ENCODE measurements around the gene CTNNA2. TPM values are rescaled to one million over a fixed set of nuclear protein-coding genes. Genes with fewer than 3 reads are reported as not detected.

CTNNA2 gene
- polyA plus RNA-seq, 1 of the 3 experiments (the other 2 are of a cell fraction): 0.30 TPM

DNA sequence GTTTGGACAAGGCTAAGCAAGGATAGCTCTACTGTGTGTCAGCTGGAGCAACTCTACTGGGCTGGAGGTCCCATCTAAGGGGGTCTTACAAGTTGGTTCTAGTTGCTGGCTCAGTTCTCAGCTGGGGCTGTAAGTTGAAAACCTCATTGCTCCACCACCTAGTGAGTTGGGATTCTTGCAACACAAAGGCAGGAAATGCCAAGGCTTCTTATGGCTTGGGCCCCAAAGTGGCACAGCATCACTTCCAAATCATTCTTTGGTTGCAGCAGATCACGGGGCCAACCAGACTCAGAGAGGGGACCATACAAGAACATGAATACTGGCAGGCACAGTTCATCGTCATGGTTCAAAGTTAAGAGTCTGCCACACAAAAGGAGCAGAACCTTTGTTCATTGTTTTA, 459.0 kb downstream of the CTNNA2 start:
- Histone ChIP-seq H4K20me1 (ENCODE audit: insufficient read depth) (no peaks in the 10 kb centered on the region), H3K4me1 (ENCODE audit: control insufficient read depth in 1 of 2, insufficient read depth in 2 of 2, low read depth in 1 of 2, low read length in 1 of 2) (no peaks in the 10 kb centered on the region), H3K9me3 (no peaks in the 10 kb centered on the region), H3K79me2 (ENCODE audit: insufficient read depth) (no peaks in the 10 kb centered on the region), H3K9me2 (no peaks in the 10 kb centered on the region), H2AFZ (ENCODE audit: low read depth) (no peak overlapping the region), H3K27ac (ENCODE audit: low read depth in 2 of 2, low read length in 1 of 2) (no peak overlapping the region), H3K27me3 (ENCODE audit: insufficient read depth) (no peaks in the 10 kb centered on the region), H3K36me3 (replicated peaks in 1 of 2; ENCODE audit: control insufficient read depth in 1 of 2, insufficient read depth in 2 of 2, low read length in 1 of 2) (no peaks in the 10 kb centered on the region), H3K4me3 (ENCODE audit: low read depth in 2 of 2, low read length in 1 of 2) (no peak overlapping the region), H3K4me2 (no peak overlapping the region), H3F3A (replicated peaks; ENCODE audit: insufficient read depth) (no peaks in the 10 kb centered on the region), H3K9ac (no peak overlapping the region)
- POLR2A ChIA-PET: no interaction called here
- DNase-seq: no peak
- 50% methylated on average over 2 of the region's 2 CpGs for WGBS (ENCODE audit: low lambda C conversion rate)
- no peak for TF ChIP-seq GABPA (IDR thresholded peaks at IDR 0.05; ENCODE audit: low read depth)
- TF ChIP-seq TEAD4 (IDR thresholded peaks at IDR 0.05; ENCODE audit: borderline replicate concordance, insufficient read depth): no peak
- TF ChIP-seq SMC3 (IDR thresholded peaks at IDR 0.05; ENCODE audit: low read depth, low read length): no peak
- TF ChIP-seq, protein P1, sequence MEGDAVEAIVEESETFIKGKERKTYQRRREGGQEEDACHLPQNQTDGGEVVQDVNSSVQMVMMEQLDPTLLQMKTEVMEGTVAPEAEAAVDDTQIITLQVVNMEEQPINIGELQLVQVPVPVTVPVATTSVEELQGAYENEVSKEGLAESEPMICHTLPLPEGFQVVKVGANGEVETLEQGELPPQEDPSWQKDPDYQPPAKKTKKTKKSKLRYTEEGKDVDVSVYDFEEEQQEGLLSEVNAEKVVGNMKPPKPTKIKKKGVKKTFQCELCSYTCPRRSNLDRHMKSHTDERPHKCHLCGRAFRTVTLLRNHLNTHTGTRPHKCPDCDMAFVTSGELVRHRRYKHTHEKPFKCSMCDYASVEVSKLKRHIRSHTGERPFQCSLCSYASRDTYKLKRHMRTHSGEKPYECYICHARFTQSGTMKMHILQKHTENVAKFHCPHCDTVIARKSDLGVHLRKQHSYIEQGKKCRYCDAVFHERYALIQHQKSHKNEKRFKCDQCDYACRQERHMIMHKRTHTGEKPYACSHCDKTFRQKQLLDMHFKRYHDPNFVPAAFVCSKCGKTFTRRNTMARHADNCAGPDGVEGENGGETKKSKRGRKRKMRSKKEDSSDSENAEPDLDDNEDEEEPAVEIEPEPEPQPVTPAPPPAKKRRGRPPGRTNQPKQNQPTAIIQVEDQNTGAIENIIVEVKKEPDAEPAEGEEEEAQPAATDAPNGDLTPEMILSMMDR (IDR thresholded peaks at IDR 0.05): no peak
- no peak for TF ChIP-seq MXI1 (IDR thresholded peaks at IDR 0.05; ENCODE audit: low read depth, low read length)
- TF ChIP-seq, protein P2, sequence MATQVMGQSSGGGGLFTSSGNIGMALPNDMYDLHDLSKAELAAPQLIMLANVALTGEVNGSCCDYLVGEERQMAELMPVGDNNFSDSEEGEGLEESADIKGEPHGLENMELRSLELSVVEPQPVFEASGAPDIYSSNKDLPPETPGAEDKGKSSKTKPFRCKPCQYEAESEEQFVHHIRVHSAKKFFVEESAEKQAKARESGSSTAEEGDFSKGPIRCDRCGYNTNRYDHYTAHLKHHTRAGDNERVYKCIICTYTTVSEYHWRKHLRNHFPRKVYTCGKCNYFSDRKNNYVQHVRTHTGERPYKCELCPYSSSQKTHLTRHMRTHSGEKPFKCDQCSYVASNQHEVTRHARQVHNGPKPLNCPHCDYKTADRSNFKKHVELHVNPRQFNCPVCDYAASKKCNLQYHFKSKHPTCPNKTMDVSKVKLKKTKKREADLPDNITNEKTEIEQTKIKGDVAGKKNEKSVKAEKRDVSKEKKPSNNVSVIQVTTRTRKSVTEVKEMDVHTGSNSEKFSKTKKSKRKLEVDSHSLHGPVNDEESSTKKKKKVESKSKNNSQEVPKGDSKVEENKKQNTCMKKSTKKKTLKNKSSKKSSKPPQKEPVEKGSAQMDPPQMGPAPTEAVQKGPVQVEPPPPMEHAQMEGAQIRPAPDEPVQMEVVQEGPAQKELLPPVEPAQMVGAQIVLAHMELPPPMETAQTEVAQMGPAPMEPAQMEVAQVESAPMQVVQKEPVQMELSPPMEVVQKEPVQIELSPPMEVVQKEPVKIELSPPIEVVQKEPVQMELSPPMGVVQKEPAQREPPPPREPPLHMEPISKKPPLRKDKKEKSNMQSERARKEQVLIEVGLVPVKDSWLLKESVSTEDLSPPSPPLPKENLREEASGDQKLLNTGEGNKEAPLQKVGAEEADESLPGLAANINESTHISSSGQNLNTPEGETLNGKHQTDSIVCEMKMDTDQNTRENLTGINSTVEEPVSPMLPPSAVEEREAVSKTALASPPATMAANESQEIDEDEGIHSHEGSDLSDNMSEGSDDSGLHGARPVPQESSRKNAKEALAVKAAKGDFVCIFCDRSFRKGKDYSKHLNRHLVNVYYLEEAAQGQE (IDR thresholded peaks at IDR 0.05; ENCODE audit: low read depth, low read length): no peak
- TF ChIP-seq, protein P3, sequence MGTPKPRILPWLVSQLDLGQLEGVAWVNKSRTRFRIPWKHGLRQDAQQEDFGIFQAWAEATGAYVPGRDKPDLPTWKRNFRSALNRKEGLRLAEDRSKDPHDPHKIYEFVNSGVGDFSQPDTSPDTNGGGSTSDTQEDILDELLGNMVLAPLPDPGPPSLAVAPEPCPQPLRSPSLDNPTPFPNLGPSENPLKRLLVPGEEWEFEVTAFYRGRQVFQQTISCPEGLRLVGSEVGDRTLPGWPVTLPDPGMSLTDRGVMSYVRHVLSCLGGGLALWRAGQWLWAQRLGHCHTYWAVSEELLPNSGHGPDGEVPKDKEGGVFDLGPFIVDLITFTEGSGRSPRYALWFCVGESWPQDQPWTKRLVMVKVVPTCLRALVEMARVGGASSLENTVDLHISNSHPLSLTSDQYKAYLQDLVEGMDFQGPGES (IDR thresholded peaks at IDR 0.05; ENCODE audit: low read depth, low read length): no peak
- no peak for TF ChIP-seq RFX5 (IDR thresholded peaks at IDR 0.05; ENCODE audit: low read length)
- TF ChIP-seq POLR2AphosphoS5 (IDR thresholded peaks at IDR 0.05; ENCODE audit: low read depth, low read length): no peak
- no peak for TF ChIP-seq FOXM1 (IDR thresholded peaks at IDR 0.05; ENCODE audit: low read depth)
- TF ChIP-seq FOSL2 (IDR thresholded peaks at IDR 0.05; ENCODE audit: borderline replicate concordance, low read depth): no peak
- TF ChIP-seq EZH2phosphoT487 (IDR thresholded peaks at IDR 0.05; ENCODE audit: borderline replicate concordance, low read depth): no peak
- no peak for TF ChIP-seq RAD21 (IDR thresholded peaks at IDR 0.05; ENCODE audit: low read length)
- no peak for TF ChIP-seq RCOR1 (IDR thresholded peaks at IDR 0.05; ENCODE audit: low read length)
- TF ChIP-seq, protein P4, sequence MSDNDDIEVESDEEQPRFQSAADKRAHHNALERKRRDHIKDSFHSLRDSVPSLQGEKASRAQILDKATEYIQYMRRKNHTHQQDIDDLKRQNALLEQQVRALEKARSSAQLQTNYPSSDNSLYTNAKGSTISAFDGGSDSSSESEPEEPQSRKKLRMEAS (IDR thresholded peaks at IDR 0.05; ENCODE audit: low read depth): no peak
- TF ChIP-seq FOXJ3 (CRISPR knock-in tag; IDR thresholded peaks at IDR 0.05): no peak
- TF ChIP-seq JUND (IDR thresholded peaks at IDR 0.05): no peak
- CTCF ChIA-PET: interaction anchor here (0.8 kb wide), 2 partner anchors 9 to 286 kb away, joined by 3 read pairs; no protein-coding TSS in a partner anchor

Measured in SK-N-SH (cell line).